ENCODE data around the gene KIF1B. TPM values are rescaled to one million over a fixed set of nuclear protein-coding genes. Genes with fewer than 3 reads are reported as not detected.
"Not testable (repeated sequence)": the region's sequence is repeated elsewhere in the genome, so short reads cannot be mapped to it uniquely, and the experiment has no call there.

KIF1B gene
- total RNA-seq, 1 donor from 2014 or later, result 13.4 TPM

GRCh38 chr1:10253149-10253548 lies 42.8 kb downstream of the KIF1B start:
- TF ChIP-seq CTCF (IDR thresholded peaks at IDR 0.05), result no peak
- peaks cover 0 to 6% of the 10 kb centered on the region in 2 donors for H3K36me3 ChIP-seq
- no peaks in the 10 kb centered on the region for H3K27me3 ChIP-seq
- H3K4me3 ChIP-seq, result no peak overlapping the region
- intact Hi-C loops (cut with DNase I), result loop anchor here (5.0 kb wide), 1 partner anchor 41 kb away; the partner anchor contains the start of gene KIF1B
- peaks cover 0 to 17% of the 10 kb centered on the region in 2 donors for H3K4me1 ChIP-seq
- no peaks in the 10 kb centered on the region for H3K9me3 ChIP-seq
- H3K27ac ChIP-seq, result peak overlapping the region; percentile 46 to 73
- DNase-seq (ENCODE audit: low spot score in 2 of 2), result no peak

GRCh38 chr1:10253755-10254154 lies 43.4 kb downstream of the KIF1B start:
- H3K27me3 ChIP-seq, result no peaks in the 10 kb centered on the region
- H3K9me3 ChIP-seq, result no peaks in the 10 kb centered on the region
- DNase-seq (ENCODE audit: low spot score in 2 of 2), result peak in 1 of 2 donors; percentile 67
- H3K36me3 ChIP-seq, result peaks cover 3 to 6% of the 10 kb centered on the region in 2 donors
- H3K4me1 ChIP-seq, result peaks cover 0 to 17% of the 10 kb centered on the region in 2 donors
- no peak for TF ChIP-seq CTCF (IDR thresholded peaks at IDR 0.05)
- intact Hi-C loops (cut with DNase I), result loop anchor here (5.0 kb wide), 1 partner anchor 41 kb away; the partner anchor contains the start of gene KIF1B
- no peak overlapping the region for H3K4me3 ChIP-seq
- H3K27ac ChIP-seq, result peak overlapping the region; percentile 49 to 73

DNA sequence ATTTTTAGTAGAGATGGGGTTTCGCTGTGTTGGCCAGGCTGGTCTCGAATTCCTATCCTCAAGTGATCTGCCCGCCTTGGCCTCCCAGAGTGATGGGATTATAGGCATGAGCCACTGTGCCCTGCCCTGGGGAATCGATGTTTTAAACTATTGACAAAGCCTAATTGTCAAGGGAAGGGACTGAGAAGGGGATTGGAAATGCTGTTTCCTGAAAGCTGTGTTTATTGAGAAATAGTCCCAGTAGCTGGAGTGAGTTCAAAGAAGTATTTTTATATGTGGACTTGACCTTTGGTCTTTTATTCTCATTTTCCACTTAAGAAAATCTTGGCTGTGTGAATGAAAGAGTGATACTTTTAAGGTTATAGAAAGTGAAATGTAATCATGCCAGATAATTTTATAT lies 47.5 kb downstream of the KIF1B start:
- H3K4me3 ChIP-seq, result no peak overlapping the region
- peaks cover 0 to 12% of the 10 kb centered on the region in 2 donors for H3K4me1 ChIP-seq
- H3K36me3 ChIP-seq, result peaks cover 21 to 42% of the 10 kb centered on the region in 2 donors
- H3K27me3 ChIP-seq, result no peaks in the 10 kb centered on the region
- intact Hi-C loops (cut with DNase I), result no loop called here
- H3K9me3 ChIP-seq, result no peaks in the 10 kb centered on the region
- no peak for DNase-seq (ENCODE audit: low spot score in 2 of 2)
- no peak overlapping the region for H3K27ac ChIP-seq
- TF ChIP-seq CTCF (IDR thresholded peaks at IDR 0.05), result no peak

GRCh38 chr1:10259547-10259946 lies 49.2 kb downstream of the KIF1B start:
- intact Hi-C loops (cut with DNase I); H3K27me3 ChIP-seq: not testable (repeated sequence)
- H3K36me3 ChIP-seq, result peaks cover 23 to 56% of the 10 kb centered on the region in 2 donors

DNA sequence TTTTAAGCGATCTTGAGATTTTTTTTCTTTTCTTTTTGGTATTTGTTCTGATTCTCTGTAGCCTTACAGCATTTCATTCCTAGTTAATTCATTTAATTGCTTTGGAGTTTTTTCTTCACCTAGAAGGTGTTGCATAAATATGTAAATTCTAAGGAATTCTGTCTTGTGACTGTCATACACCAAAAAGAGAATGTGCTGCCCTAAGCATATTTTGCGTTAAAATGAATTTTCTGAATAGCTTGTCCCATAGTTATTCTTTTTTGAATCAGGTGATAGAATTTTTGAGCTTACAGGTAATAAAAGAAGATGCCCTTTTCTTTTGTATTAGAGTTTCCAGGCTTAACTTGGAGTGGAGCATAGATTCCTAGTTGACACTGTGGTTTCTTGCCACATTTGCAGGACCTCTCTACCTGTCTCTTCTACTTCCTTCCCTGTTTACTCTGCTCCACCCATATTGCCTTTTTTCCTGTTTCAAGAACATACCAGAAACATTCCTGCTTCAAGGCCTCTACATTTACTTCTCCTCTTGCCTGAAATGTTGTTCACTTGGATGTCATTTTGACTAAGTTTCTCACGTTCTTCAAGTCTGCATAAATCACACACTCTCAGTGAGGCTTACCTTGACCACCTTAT lies 53.2 kb downstream of the KIF1B start:
- no peaks in the 10 kb centered on the region for H3K9me3 ChIP-seq
- intact Hi-C loops (cut with DNase I), result no loop called here
- peaks cover 26 to 65% of the 10 kb centered on the region in 2 donors for H3K36me3 ChIP-seq
- peaks cover 0 to 7% of the 10 kb centered on the region in 2 donors for H3K4me1 ChIP-seq
- TF ChIP-seq CTCF (IDR thresholded peaks at IDR 0.05), result no peak
- DNase-seq (ENCODE audit: low spot score in 2 of 2), result no peak
- H3K27ac ChIP-seq, result no peak overlapping the region
- H3K4me3 ChIP-seq, result no peak overlapping the region
- no peaks in the 10 kb centered on the region for H3K27me3 ChIP-seq

More at GRCh38 chr1:10259547-10259946, 49.2 kb downstream of the KIF1B start:
- H3K4me1 ChIP-seq; DNase-seq (ENCODE audit: low spot score in 2 of 2); H3K9me3 ChIP-seq; H3K27ac ChIP-seq; H3K4me3 ChIP-seq: not testable (repeated sequence)

DNA sequence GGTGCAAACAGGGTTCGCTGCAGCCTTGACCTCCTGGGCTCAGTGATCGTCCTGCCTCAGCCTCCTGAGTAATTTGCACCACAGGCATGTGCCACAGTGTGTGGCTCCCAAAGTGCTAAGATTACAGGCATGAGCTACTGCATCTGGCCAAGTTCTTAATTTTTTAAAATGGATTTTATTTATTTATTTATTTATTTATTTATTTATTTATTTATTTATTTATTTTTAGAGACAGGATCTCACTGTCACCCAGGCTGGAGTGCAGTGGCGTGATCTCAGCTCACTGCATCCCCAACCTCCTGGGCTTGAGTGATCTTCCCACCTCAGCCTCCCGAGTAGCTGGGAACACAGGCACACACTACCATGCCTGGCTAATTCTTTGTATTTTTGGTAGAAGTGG lies 54.7 kb downstream of the KIF1B start:
- no peak for TF ChIP-seq CTCF (IDR thresholded peaks at IDR 0.05)
- Histone ChIP-seq H3K36me3 (peaks cover 21 to 61% of the 10 kb centered on the region in 2 donors), H3K4me1 (peaks cover 0 to 7% of the 10 kb centered on the region in 2 donors), H3K9me3 (no peaks in the 10 kb centered on the region), H3K4me3 (no peak overlapping the region), H3K27me3 (no peaks in the 10 kb centered on the region), H3K27ac (no peak overlapping the region)
- intact Hi-C loops (cut with DNase I), result no loop called here
- no peak for DNase-seq (ENCODE audit: low spot score in 2 of 2)

All from ascending aorta (tissue), 2 donors.